DOHH2 (cell line): ENCODE data around the gene FBXL13.

Experiments
- H3F3A ChIP-seq: fragments of 200-600 bp; sonication (generic), shearing (Covaris generic); 2 replicates; pipeline ENCODE4 v1.6.0; 2016; ENCODE audit warnings: antibody characterized with exemption, mild to moderate bottlenecking; ENCODE audit not compliant: control insufficient read depth, insufficient read depth
- H3K27ac ChIP-seq: fragments of 200-600 bp; sonication (generic); 2 replicates; pipeline ENCODE4 v1.5.1; 2014; ENCODE audit warnings: low read depth, mild to moderate bottlenecking, low read length, moderate library complexity
- H3K27me3 ChIP-seq: fragments of 200-600 bp; sonication (generic); 2 replicates; pipeline ENCODE4 v1.6.1; 2014; ENCODE audit warnings: mild to moderate bottlenecking, low read length, mixed read lengths; ENCODE audit not compliant: control insufficient read depth
- H3K36me3 ChIP-seq: fragments of 200-600 bp; sonication (generic); 2 replicates; pipeline ENCODE4 v1.6.1; 2014; ENCODE audit warnings: mild to moderate bottlenecking, low read length, moderate library complexity, mixed read lengths; ENCODE audit not compliant: control insufficient read depth
- H3K4me1 ChIP-seq: fragments of 200-600 bp; sonication (generic); 2 replicates; pipeline ENCODE4 v1.6.1; 2014; ENCODE audit warnings: mild to moderate bottlenecking, low read length, mixed read lengths; ENCODE audit not compliant: control insufficient read depth
- H3K4me2 ChIP-seq: fragments of 200-600 bp; sonication (generic); 2 replicates; pipeline ENCODE4 v1.6.0; 2014; ENCODE audit warnings: mild to moderate bottlenecking, low read length, moderate library complexity
- H3K4me3 ChIP-seq: fragments of 200-600 bp; sonication (generic); 2 replicates; pipeline ENCODE4 v1.5.1; 2014; ENCODE audit warnings: mild to moderate bottlenecking, low read length, mixed read lengths
- H3K79me2 ChIP-seq: fragments of 200-600 bp; sonication (generic); 2 replicates; pipeline ENCODE4 v1.6.1; 2014; ENCODE audit warnings: mild to moderate bottlenecking, low read length, mixed read lengths; ENCODE audit not compliant: control insufficient read depth
- H3K9me2 ChIP-seq: fragments of 200-600 bp; sonication (generic); replicated peaks from 2 replicates; pipeline ENCODE4 v1.6.1; 2014; ENCODE audit warnings: mild to moderate bottlenecking, low read length, mixed read lengths; ENCODE audit not compliant: control insufficient read depth
- H3K9me3 ChIP-seq: fragments of 200-600 bp; sonication (generic); 2 replicates; pipeline ENCODE4 v1.6.1; 2014; ENCODE audit warnings: antibody characterized with exemption, low read length, mixed read lengths; ENCODE audit not compliant: control insufficient read depth, insufficient read depth
- H4K20me1 ChIP-seq: fragments of 200-600 bp; sonication (generic); 2 replicates; pipeline ENCODE4 v1.6.0; 2014; ENCODE audit warnings: low read depth, mild to moderate bottlenecking, antibody characterized with exemption, low read length, moderate library complexity; ENCODE audit not compliant: control insufficient read depth, insufficient read depth
- EZH2phosphoT487 ChIP-seq: fragments of 200-600 bp; sonication (generic); IDR thresholded peaks from 2 replicates; pipeline ENCODE4 v1.6.1; 2017; ENCODE audit warnings: borderline replicate concordance, mild to moderate bottlenecking, antibody characterized with exemption, low read length, moderate library complexity, mixed read lengths
- TF ChIP-seq, protein P1 (sequence below): fragments of 200-600 bp; sonication (generic); IDR thresholded peaks from one replicate; pipeline ENCODE4 v1.5.1; 2014; ENCODE audit warnings: antibody characterized with exemption, mild to moderate bottlenecking, low read depth, low read length; ENCODE audit not compliant: poor library complexity, severe bottlenecking

The FBXL13 gene

DNA sequence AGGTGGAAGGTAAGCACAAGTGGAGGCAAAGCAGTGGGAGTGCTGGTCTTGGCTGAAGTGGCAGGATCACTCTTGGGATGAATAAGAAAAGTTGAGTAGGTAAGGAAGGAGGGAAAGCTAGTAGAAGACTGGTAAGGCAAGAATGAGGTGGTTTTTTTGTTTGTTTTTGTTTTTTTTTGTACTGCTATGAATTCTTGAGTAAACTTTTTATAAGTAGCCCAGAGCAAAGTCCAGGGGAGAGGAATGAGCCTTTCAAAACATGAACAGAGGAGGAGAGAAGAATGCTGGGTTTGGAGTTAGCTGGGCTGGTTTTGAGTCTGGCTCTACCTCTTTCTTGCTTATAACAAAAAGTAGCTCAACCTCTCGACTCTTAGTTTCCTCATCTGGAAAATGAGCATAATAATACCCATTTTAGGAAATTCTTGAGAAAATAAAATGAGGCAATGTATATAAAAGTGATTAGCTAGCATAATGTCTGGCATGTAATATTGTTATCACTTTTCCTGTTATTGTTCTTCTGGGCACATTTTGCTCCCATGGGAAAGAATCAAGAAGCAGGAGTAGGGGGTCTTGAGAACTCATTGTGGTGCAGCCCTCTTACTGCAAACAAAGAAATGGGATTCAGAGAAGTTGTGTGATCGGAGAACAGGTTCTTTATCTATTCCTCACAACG lies 185.9 kb downstream of the FBXL13 start:
- H3K27me3 ChIP-seq: no peaks in the 10 kb centered on the region
- H3F3A ChIP-seq: no peaks in the 10 kb centered on the region
- peaks cover 6% of the 10 kb centered on the region; the same call in 1 of the 2 replicates for H3K9me3 ChIP-seq
- no peak overlapping the region for H3K27ac ChIP-seq
- TF ChIP-seq EZH2phosphoT487: no peak
- TF ChIP-seq, protein P1, sequence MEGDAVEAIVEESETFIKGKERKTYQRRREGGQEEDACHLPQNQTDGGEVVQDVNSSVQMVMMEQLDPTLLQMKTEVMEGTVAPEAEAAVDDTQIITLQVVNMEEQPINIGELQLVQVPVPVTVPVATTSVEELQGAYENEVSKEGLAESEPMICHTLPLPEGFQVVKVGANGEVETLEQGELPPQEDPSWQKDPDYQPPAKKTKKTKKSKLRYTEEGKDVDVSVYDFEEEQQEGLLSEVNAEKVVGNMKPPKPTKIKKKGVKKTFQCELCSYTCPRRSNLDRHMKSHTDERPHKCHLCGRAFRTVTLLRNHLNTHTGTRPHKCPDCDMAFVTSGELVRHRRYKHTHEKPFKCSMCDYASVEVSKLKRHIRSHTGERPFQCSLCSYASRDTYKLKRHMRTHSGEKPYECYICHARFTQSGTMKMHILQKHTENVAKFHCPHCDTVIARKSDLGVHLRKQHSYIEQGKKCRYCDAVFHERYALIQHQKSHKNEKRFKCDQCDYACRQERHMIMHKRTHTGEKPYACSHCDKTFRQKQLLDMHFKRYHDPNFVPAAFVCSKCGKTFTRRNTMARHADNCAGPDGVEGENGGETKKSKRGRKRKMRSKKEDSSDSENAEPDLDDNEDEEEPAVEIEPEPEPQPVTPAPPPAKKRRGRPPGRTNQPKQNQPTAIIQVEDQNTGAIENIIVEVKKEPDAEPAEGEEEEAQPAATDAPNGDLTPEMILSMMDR: no peak
- no peaks in the 10 kb centered on the region for H4K20me1 ChIP-seq
- H3K79me2 ChIP-seq: no peaks in the 10 kb centered on the region
- no peak overlapping the region for H3K4me3 ChIP-seq
- no peak overlapping the region for H3K4me2 ChIP-seq
- H3K36me3 ChIP-seq: no peaks in the 10 kb centered on the region
- H3K9me2 ChIP-seq: no peaks in the 10 kb centered on the region
- H3K4me1 ChIP-seq: peaks cover 23% of the 10 kb centered on the region

DNA sequence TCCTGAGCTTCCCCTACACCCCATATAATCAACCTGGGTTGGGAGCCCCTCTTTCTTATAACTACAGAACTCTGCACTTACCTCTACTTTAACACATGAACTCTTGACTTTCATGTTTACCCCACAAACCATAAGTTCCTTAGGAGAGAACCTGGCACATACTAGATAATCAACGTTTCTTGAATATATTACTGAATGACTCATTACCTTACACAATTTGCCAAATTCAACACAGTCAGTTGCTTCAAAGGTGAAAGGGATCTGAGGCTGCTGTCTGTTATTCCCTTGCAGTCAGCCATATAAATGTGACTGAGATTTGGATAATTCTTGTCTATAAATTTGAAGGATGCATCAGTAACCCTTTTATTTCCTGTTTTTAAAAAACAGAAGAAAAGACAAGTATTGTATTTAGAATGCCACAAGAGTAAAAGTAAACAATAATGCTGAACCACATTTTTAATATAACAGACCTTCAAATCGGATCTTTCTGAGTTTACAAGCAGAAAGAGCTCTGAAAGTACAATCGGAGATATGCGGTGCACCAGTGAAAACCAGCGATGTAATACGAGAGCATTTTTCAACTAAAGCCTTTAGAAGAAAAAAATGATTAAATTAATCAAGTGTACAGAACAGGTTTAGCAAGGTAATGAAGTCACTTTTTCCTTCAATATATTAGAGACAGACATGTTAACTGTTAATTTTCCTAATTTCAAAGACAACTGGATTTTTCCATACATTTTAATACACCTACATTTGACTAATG lies 191.3 kb downstream of the FBXL13 start:
- peaks cover 13% of the 10 kb centered on the region for H3K4me1 ChIP-seq
- no peaks in the 10 kb centered on the region for H3K9me2 ChIP-seq
- H3K4me3 ChIP-seq: no peak overlapping the region
- no peaks in the 10 kb centered on the region for H3K36me3 ChIP-seq
- H3K9me3 ChIP-seq: peaks cover 6% of the 10 kb centered on the region; the same call in 1 of the 2 replicates
- H3K79me2 ChIP-seq: no peaks in the 10 kb centered on the region
- no peak overlapping the region for H3K4me2 ChIP-seq
- H4K20me1 ChIP-seq: no peaks in the 10 kb centered on the region
- no peak overlapping the region for H3K27ac ChIP-seq
- no peak for TF ChIP-seq EZH2phosphoT487
- TF ChIP-seq, protein P1: no peak
- H3K27me3 ChIP-seq: no peaks in the 10 kb centered on the region
- no peaks in the 10 kb centered on the region for H3F3A ChIP-seq

DNA sequence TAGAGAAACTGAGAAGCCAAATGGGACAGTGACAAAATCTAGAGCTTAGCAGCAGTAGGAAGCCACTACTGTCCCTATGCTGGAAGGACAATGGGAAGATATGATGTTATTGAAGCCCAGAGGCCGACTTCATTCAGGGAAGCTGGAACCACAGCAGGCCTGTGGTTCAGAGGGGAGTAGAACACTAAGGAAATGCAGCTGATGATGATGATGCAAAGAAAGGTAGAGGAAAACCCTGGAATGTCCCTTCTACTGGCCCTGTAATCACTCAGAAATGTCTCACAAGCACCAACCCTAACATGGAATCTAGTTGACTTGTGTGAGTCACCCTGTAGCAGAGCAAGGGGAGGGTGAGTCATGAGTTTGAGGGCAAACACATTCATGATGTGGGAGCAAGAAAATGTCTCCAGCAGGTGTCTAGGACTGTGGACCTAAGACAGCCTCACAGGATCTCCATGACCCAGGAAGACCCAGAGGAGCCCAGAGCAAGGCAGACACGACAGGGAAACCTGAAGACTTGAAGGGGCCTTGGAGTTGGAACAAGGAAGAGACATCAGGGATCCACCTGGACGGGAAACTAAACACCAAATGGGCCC lies 198.8 kb downstream of the FBXL13 start:
- no peaks in the 10 kb centered on the region for H3K9me3 ChIP-seq
- no peak for TF ChIP-seq EZH2phosphoT487
- TF ChIP-seq, protein P1: no peak
- H3K27me3 ChIP-seq: no peaks in the 10 kb centered on the region
- H3F3A ChIP-seq: no peaks in the 10 kb centered on the region
- peaks cover 16% of the 10 kb centered on the region for H3K4me1 ChIP-seq
- no peaks in the 10 kb centered on the region for H3K36me3 ChIP-seq
- no peak overlapping the region for H3K4me3 ChIP-seq
- no peaks in the 10 kb centered on the region for H4K20me1 ChIP-seq
- no peaks in the 10 kb centered on the region for H3K9me2 ChIP-seq
- H3K4me2 ChIP-seq: no peak overlapping the region
- no peaks in the 10 kb centered on the region for H3K79me2 ChIP-seq
- H3K27ac ChIP-seq: no peak overlapping the region
